Activated T-helper 1 cell treated with anti-CD3 and anti-CD28 coated beads, Interleukin-12 subunit alpha, Interleukin-12 subunit beta, Interleukin-2, Interleukin-4 antibody, amounts not matched to agents 30 ng/mL and 10 ng/mL and 1 ng/mL, durations not matched to agents 14 hours and 24 hours and 36 hours (primary cell): ENCODE measurements around the gene CADM3. TPM values are rescaled to one million over a fixed set of nuclear protein-coding genes. Genes with fewer than 3 reads are reported as not detected.

Source experiments
- DNase-seq: peaks from one replicate; pipeline ENCODE4 v3.0.0; 2021; ENCODE audit warnings: low spot score
- H3K27ac Mint-ChIP-seq: one replicate; pipeline ENCODE4 v1.8.0; 2021; ENCODE audit warnings: mild to moderate bottlenecking, mixed read lengths
- H3K27me3 Mint-ChIP-seq: one replicate; pipeline ENCODE4 v1.8.0; 2022; ENCODE audit warnings: mild to moderate bottlenecking, moderate library complexity, mixed read lengths; ENCODE audit not compliant: insufficient read depth
- H3K36me3 Mint-ChIP-seq: one replicate; pipeline ENCODE4 v1.8.0; 2021; ENCODE audit warnings: low read depth, mixed read lengths
- H3K4me1 Mint-ChIP-seq: one replicate; pipeline ENCODE4 v1.8.0; 2021; ENCODE audit warnings: low read depth, mixed read lengths
- H3K4me3 Mint-ChIP-seq: one replicate; pipeline ENCODE4 v1.8.0; 2021; ENCODE audit warnings: mild to moderate bottlenecking, moderate library complexity, mixed read lengths
- H3K9me3 Mint-ChIP-seq: one replicate; pipeline ENCODE4 v1.8.0; 2021; ENCODE audit warnings: mixed read lengths
- intact Hi-C: fragments of 100-400 bp; cut with micrococcal nuclease; formaldehyde crosslinking; loops from one replicate; pipeline ENCODE4 v1.15.1; 2024
- total RNA-seq: library from RNA; stranded (reverse); gene quantifications from 2 replicates; pipeline ENCODE4 v1.2.3, GENCODE V29; 2022

Gene CADM3
- total RNA-seq, 1 donor from 2014 or later, result not detected

DNA sequence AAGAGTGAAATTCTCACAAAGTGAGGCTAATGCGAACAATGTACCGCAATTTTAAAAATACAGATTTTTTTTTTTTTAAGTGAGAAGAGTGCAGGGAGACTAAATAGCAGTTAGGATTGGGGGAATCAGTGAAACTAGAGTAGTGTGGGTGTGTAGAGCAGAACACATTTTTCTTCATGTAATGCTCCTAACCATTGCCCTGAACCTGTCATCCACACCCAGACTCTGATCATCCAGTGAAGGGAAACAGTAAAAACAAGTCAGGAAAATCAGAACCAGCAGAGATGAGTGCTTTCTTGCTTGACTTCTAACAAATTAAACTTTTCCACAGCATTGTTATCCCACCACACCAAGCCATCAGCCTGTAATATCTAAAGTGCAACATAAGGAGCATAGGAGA, 9.1 kb downstream of the CADM3 start:
- Mint-ChIP-seq H3K27me3 (peaks cover 13% of the 10 kb centered on the region), H3K4me3 (no peak overlapping the region), H3K27ac (no peak overlapping the region), H3K4me1 (no peaks in the 10 kb centered on the region), H3K36me3 (no peaks in the 10 kb centered on the region), H3K9me3 (no peaks in the 10 kb centered on the region)
- DNase-seq, result no peak
- intact Hi-C loops, result no loop called here

GRCh38 chr1:159181328-159182024, 10.1 kb downstream of the CADM3 start:
- no peak overlapping the region for H3K27ac Mint-ChIP-seq
- no peaks in the 10 kb centered on the region for H3K4me1 Mint-ChIP-seq
- peaks cover 16% of the 10 kb centered on the region for H3K27me3 Mint-ChIP-seq
- H3K9me3 Mint-ChIP-seq, result no peaks in the 10 kb centered on the region
- no peak overlapping the region for H3K4me3 Mint-ChIP-seq
- intact Hi-C loops, result no loop called here
- DNase-seq, result no peak
- no peaks in the 10 kb centered on the region for H3K36me3 Mint-ChIP-seq

GRCh38 chr1:159184201-159184600, 12.8 kb downstream of the CADM3 start:
- H3K27me3 Mint-ChIP-seq, result peaks cover 38% of the 10 kb centered on the region
- intact Hi-C loops, result no loop called here
- H3K27ac Mint-ChIP-seq, result no peak overlapping the region
- H3K9me3 Mint-ChIP-seq, result no peaks in the 10 kb centered on the region
- no peak for DNase-seq
- H3K4me3 Mint-ChIP-seq, result no peak overlapping the region
- H3K36me3 Mint-ChIP-seq, result no peaks in the 10 kb centered on the region
- H3K4me1 Mint-ChIP-seq, result no peaks in the 10 kb centered on the region

- no peak overlapping the region for H3K27ac Mint-ChIP-seq
- H3K4me3 Mint-ChIP-seq, result no peak overlapping the region
- no peak for DNase-seq
These were observed 13.7 kb downstream of the CADM3 start for GRCh38 chr1:159185121-159185520.

DNA sequence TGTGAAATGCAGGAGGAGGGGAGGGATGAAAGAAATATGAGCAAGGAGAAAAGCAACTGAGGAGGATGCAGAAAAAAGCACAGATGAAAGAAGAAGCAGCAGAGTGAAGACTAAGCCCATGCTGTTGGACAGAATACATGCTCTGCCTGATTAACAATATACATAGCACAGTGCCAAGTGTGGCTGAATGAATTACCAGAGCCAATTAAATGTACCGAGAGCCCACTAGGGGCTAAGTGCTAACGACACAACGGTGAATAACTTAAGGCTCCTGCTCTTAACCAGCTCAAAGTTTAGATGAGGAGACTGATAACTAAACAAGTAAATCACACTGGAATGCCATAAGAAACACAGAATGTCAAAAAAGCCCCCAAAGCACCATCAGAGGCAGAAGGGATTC, 15.6 kb downstream of the CADM3 start:
- Mint-ChIP-seq H3K27me3 (peaks cover 40% of the 10 kb centered on the region), H3K4me1 (no peaks in the 10 kb centered on the region), H3K9me3 (no peaks in the 10 kb centered on the region), H3K4me3 (no peak overlapping the region), H3K36me3 (no peaks in the 10 kb centered on the region), H3K27ac (no peak overlapping the region)
- intact Hi-C loops, result no loop called here
- no peak for DNase-seq

More at GRCh38 chr1:159185121-159185520, 13.7 kb downstream of the CADM3 start:
- no peaks in the 10 kb centered on the region for H3K4me1 Mint-ChIP-seq
- H3K9me3 Mint-ChIP-seq, result no peaks in the 10 kb centered on the region
- H3K27me3 Mint-ChIP-seq, result peaks cover 38% of the 10 kb centered on the region
- H3K36me3 Mint-ChIP-seq, result no peaks in the 10 kb centered on the region
- intact Hi-C loops, result no loop called here

DNA sequence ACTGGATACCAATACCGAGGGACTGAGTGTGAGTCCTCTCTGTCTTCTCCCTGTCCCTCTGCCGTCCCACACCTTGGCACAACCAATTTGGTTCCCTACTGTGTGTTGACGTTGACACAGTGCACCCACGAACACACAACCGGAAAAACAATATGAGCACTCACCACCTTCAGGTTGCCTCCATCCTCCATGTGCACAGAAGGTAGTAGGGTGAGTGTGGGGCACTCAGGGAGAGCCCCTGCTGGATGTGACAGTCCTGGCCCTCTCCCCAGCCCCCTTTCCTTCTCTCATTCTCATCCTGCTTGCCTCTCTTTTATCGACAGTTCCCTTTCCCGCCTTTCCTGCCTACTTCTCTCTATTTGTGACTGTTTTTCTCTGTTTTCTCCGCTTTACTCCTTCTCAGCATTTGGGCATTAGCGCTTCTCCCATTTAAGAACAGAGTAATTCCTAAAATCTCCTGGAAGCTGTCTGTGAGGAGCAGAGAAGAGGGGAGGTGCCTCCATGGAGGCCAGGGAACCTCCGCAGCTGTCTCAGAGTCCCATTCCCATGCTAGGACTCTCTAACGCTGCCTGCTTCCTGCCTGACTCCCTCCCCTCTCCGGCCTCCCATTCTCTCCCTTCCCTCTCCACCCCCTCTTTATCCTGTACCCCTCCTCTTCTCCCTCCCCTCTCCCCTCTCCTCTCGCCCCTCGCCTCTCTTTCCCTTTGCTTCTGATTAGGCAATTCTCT, 16.4 kb downstream of the CADM3 start:
- no peak overlapping the region for H3K27ac Mint-ChIP-seq
- intact Hi-C loops, result no loop called here
- H3K4me1 Mint-ChIP-seq, result no peaks in the 10 kb centered on the region
- DNase-seq, result no peak
- no peaks in the 10 kb centered on the region for H3K36me3 Mint-ChIP-seq
- H3K9me3 Mint-ChIP-seq, result no peaks in the 10 kb centered on the region
- no peak overlapping the region for H3K4me3 Mint-ChIP-seq
- peaks cover 38% of the 10 kb centered on the region for H3K27me3 Mint-ChIP-seq

DNA sequence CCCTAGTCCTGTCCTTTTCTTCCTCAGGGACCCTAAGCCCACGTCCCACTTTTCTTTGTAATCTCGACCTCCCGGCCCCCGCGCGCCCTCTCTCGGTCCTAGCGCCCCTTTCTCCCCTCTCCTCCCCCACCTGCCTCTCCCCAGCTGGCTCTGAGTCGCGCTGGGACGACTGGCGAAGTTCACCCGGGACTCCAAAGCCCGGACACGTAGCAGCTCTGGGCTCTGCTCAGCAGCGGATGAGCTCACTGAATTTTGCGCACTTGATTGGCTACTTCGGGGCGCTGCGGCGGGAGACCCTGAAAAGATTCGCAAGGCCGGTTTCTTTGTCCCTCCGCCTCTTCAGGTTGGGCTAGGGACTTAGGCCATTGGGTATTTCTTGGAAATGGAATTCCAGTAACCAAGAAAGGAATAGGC, 17.0 kb downstream of the CADM3 start:
- Mint-ChIP-seq H3K27ac (no peak overlapping the region), H3K36me3 (no peaks in the 10 kb centered on the region), H3K4me1 (no peaks in the 10 kb centered on the region), H3K27me3 (peaks cover 34% of the 10 kb centered on the region), H3K9me3 (no peaks in the 10 kb centered on the region), H3K4me3 (no peak overlapping the region)
- intact Hi-C loops, result no loop called here
- no peak for DNase-seq

DNA sequence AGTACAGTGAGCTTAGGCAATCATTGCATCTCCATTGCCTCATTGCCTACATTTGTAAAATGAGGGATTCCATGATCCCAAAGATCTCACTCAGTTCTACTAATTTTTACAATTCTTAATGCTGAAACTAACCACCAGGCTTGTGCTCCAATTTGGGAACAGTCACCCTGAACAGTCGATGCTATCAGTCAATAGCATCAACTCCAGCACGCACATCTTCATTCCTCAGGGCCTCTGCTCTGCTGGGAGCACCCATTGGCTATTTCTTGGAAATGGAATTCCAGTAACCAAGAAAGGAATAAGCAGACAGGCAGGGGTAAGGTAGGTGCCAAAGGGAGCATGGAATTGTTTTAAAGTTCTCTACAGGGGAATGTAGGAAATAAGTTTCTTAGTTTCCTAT, 19.0 kb downstream of the CADM3 start:
- Mint-ChIP-seq H3K27ac (no peak overlapping the region), H3K9me3 (no peaks in the 10 kb centered on the region), H3K4me3 (no peak overlapping the region), H3K36me3 (no peaks in the 10 kb centered on the region), H3K4me1 (no peaks in the 10 kb centered on the region), H3K27me3 (peaks cover 34% of the 10 kb centered on the region)
- intact Hi-C loops, result no loop called here
- no peak for DNase-seq

- Mint-ChIP-seq H3K27me3 (peaks cover 13% of the 10 kb centered on the region), H3K27ac (no peak overlapping the region), H3K9me3 (no peaks in the 10 kb centered on the region), H3K4me3 (no peak overlapping the region), H3K36me3 (no peaks in the 10 kb centered on the region), H3K4me1 (no peaks in the 10 kb centered on the region)
- no peak for DNase-seq
- intact Hi-C loops, result no loop called here
These were observed 25.1 kb downstream of the CADM3 start for GRCh38 chr1:159196543-159196942.

DNA sequence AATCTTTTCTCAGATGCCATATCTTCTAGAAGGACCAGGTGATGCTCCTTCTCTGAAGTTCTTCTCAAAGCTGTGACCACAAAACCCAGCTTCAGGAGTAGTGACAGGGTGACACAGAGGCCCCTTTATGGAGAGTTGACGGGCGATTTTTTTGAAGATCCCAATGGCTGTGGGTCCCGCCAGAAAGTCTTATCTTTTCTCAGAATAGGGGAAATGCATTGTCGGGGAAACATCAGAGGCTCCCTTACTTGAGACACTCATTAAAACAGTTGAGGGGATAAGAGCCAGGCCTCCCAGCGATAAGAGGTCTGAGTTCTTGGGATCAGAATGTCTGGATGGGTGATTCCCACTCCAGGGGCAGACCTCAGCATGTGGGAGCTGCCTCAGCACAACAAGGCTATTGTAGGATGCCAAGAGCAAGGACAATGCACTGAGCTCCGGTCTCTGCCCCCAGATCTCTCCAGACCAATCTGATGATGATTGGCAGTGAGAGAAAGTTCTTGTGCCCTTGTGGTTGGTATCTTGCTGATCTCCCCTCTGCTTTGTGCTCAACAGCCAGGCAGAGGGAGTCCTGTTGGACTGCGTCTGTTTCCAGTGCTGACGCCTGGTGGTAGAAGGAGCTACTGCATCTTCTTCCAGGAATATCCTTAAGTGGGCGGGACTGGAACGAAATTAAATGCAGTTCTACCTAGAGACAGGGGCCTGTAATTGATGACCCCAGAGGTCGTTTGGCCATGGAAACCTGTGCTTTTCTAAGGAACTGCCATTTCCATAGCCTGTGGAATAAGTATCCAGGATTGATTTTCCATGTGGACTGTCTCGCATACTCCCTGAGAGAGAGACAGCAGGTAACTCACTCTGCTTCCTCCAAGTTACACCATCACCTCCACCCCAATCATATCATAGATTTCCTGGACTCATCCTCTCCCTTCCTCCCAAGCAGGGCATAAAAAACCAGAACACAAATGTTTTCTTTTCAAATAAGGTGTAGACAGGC, 26.4 kb downstream of the CADM3 start:
- Mint-ChIP-seq H3K4me1 (no peaks in the 10 kb centered on the region), H3K4me3 (no peak overlapping the region), H3K27ac (no peak overlapping the region), H3K27me3 (peaks cover 15% of the 10 kb centered on the region), H3K36me3 (no peaks in the 10 kb centered on the region), H3K9me3 (no peaks in the 10 kb centered on the region)
- peak; percentile 16 for DNase-seq
- intact Hi-C loops, result loop anchor here (1.0 kb wide), 2 partner anchors 37 to 66 kb away; no protein-coding TSS in a partner anchor

- H3K4me3 Mint-ChIP-seq, result no peak overlapping the region
- H3K9me3 Mint-ChIP-seq, result no peaks in the 10 kb centered on the region
- intact Hi-C loops, result no loop called here
- H3K4me1 Mint-ChIP-seq, result no peaks in the 10 kb centered on the region
- no peak for DNase-seq
- H3K36me3 Mint-ChIP-seq, result no peaks in the 10 kb centered on the region
- peaks cover 17% of the 10 kb centered on the region for H3K27me3 Mint-ChIP-seq
- no peak overlapping the region for H3K27ac Mint-ChIP-seq
These were observed 28.5 kb downstream of the CADM3 start for GRCh38 chr1:159199901-159200300.

DNA sequence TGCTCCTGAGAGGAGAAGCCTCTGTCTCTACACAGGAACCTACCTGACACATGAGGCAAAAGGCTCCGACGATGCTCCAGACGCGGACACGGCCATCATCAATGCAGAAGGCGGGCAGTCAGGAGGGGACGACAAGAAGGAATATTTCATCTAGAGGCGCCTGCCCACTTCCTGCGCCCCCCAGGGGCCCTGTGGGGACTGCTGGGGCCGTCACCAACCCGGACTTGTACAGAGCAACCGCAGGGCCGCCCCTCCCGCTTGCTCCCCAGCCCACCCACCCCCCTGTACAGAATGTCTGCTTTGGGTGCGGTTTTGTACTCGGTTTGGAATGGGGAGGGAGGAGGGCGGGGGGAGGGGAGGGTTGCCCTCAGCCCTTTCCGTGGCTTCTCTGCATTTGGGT, 29.4 kb downstream of the CADM3 start:
- Mint-ChIP-seq H3K27me3 (peaks cover 17% of the 10 kb centered on the region), H3K4me1 (no peaks in the 10 kb centered on the region), H3K9me3 (no peaks in the 10 kb centered on the region), H3K4me3 (no peak overlapping the region), H3K36me3 (no peaks in the 10 kb centered on the region), H3K27ac (no peak overlapping the region)
- no peak for DNase-seq
- intact Hi-C loops, result no loop called here

- Mint-ChIP-seq H3K27me3 (peaks cover 17% of the 10 kb centered on the region), H3K36me3 (no peaks in the 10 kb centered on the region)
These were observed 30.2 kb downstream of the CADM3 start for GRCh38 chr1:159201642-159202041.

More at GRCh38 chr1:159201642-159202041, 30.2 kb downstream of the CADM3 start:
- H3K9me3 Mint-ChIP-seq, result no peaks in the 10 kb centered on the region
- intact Hi-C loops, result no loop called here
- H3K27ac Mint-ChIP-seq, result no peak overlapping the region
- DNase-seq, result no peak
- no peaks in the 10 kb centered on the region for H3K4me1 Mint-ChIP-seq
- H3K4me3 Mint-ChIP-seq, result no peak overlapping the region
